SK-N-SH treated with all-trans-retinoic acid at 6 μM for 48 hours (cell line): ENCODE data around the gene CNOT9.

Source experiments
- ATAC-seq: fragments of 200-7000 bp; cut with Tn5 transposase; 3 replicates; pipeline ENCODE4 v1.9.1; 2020; ENCODE audit warnings: mild to moderate bottlenecking, moderate library complexity
- ARNTL ChIP-seq: fragments of 450-650 bp; formaldehyde crosslinking; IDR thresholded peaks from 2 replicates; pipeline ENCODE4 v1.5.0; 2020; ENCODE audit warnings: low read depth, mild to moderate bottlenecking, moderate library complexity, borderline replicate concordance
- BACH2 ChIP-seq: fragments of 250-450 bp; sonication (Bioruptor Pico); IDR thresholded peaks from 2 replicates; pipeline ENCODE4 v1.9.0; 2021; ENCODE audit warnings: mild to moderate bottlenecking, borderline replicate concordance
- CSDC2 ChIP-seq: fragments of 250-450 bp; sonication (Bioruptor Pico); IDR thresholded peaks from 2 replicates; pipeline ENCODE4 v1.5.0; 2020; ENCODE audit warnings: mild to moderate bottlenecking, moderate library complexity
- ESRRG ChIP-seq: fragments of 250-450 bp; sonication (Bioruptor Pico); IDR thresholded peaks from 2 replicates; pipeline ENCODE4 v1.6.1; 2021; ENCODE audit warnings: mild to moderate bottlenecking
- GLIS3 ChIP-seq: fragments of 250-450 bp; sonication (Bioruptor Pico); IDR thresholded peaks from 2 replicates; pipeline ENCODE4 v1.5.0; 2020; ENCODE audit warnings: mild to moderate bottlenecking, moderate library complexity
- ISL1 ChIP-seq: fragments of 250-450 bp; sonication (Bioruptor Pico); IDR thresholded peaks from 2 replicates; pipeline ENCODE4 v2.1.2; 2022; ENCODE audit warnings: mild to moderate bottlenecking, moderate library complexity
- PPARA ChIP-seq: fragments of 250-450 bp; sonication (Bioruptor Pico); IDR thresholded peaks from 2 replicates; pipeline ENCODE4 v1.5.0; 2020; ENCODE audit warnings: mild to moderate bottlenecking, borderline replicate concordance
- SNAI2 ChIP-seq: fragments of 250-450 bp; sonication (Bioruptor Pico); IDR thresholded peaks from 2 replicates; pipeline ENCODE4 v1.5.0; 2020; ENCODE audit warnings: mild to moderate bottlenecking, moderate library complexity
- TCF4 ChIP-seq: fragments of 250-450 bp; sonication (Bioruptor Pico); IDR thresholded peaks from 2 replicates; pipeline ENCODE4 v1.8.0; 2021; ENCODE audit warnings: mild to moderate bottlenecking, moderate library complexity, borderline replicate concordance
- TOX ChIP-seq: fragments of 250-450 bp; sonication (Bioruptor Pico); IDR thresholded peaks from 2 replicates; pipeline ENCODE4 v1.8.0; 2021; ENCODE audit warnings: mild to moderate bottlenecking, moderate library complexity, borderline replicate concordance
- ZC3H10 ChIP-seq: fragments of 250-450 bp; sonication (Bioruptor Pico); IDR thresholded peaks from 2 replicates; pipeline ENCODE4 v1.5.1; 2021; ENCODE audit warnings: mild to moderate bottlenecking, moderate library complexity
- ZFP3 ChIP-seq: fragments of 250-450 bp; sonication (Bioruptor Pico); IDR thresholded peaks from 2 replicates; pipeline ENCODE4 v1.5.0; 2020; ENCODE audit warnings: mild to moderate bottlenecking, moderate library complexity
- ZFP30 ChIP-seq: fragments of 450-650 bp; formaldehyde crosslinking; IDR thresholded peaks from 2 replicates; pipeline ENCODE4 v1.5.0; 2022; ENCODE audit warnings: mild to moderate bottlenecking, moderate library complexity
- ZNF565 ChIP-seq: fragments of 450-650 bp; formaldehyde crosslinking; conservative IDR thresholded peaks from 2 replicates; pipeline ENCODE4 v1.5.0; 2020; ENCODE audit warnings: low read depth, mild to moderate bottlenecking, moderate library complexity
- ZNF70 ChIP-seq: fragments of 450-650 bp; formaldehyde crosslinking; IDR thresholded peaks from 2 replicates; pipeline ENCODE4 v1.5.0; 2020; ENCODE audit warnings: mild to moderate bottlenecking, moderate library complexity
- ZNF8 ChIP-seq: fragments of 450-650 bp; formaldehyde crosslinking; IDR thresholded peaks from 2 replicates; pipeline ENCODE4 v1.5.0; 2020; ENCODE audit warnings: mild to moderate bottlenecking, moderate library complexity
- TF ChIP-seq, protein P1 (sequence below): fragments of 250-450 bp; sonication (Bioruptor Pico); IDR thresholded peaks from 2 replicates; pipeline ENCODE4 v1.8.0; 2021; ENCODE audit warnings: low read depth, mild to moderate bottlenecking, moderate library complexity, borderline replicate concordance
- TF ChIP-seq, protein P2 (sequence below): fragments of 250-450 bp; sonication (Bioruptor Pico); IDR thresholded peaks from 2 replicates; pipeline ENCODE4 v1.5.1; 2020; ENCODE audit warnings: low read depth, mild to moderate bottlenecking, moderate library complexity
- TF ChIP-seq, protein P3 (sequence below): fragments of 250-450 bp; sonication (Bioruptor Pico); IDR thresholded peaks from 2 replicates; pipeline ENCODE4 v1.5.0; 2020; ENCODE audit warnings: mild to moderate bottlenecking, moderate library complexity
- TF ChIP-seq, protein P4 (sequence below): fragments of 250-450 bp; sonication (Bioruptor Pico); IDR thresholded peaks from 2 replicates; pipeline ENCODE4 v1.5.1; 2021; ENCODE audit warnings: mild to moderate bottlenecking, moderate library complexity
- TF ChIP-seq, protein P5 (sequence below): fragments of 250-450 bp; sonication (Bioruptor Pico); IDR thresholded peaks from 2 replicates; pipeline ENCODE4 v1.8.0; 2020; ENCODE audit warnings: mild to moderate bottlenecking, moderate library complexity, borderline replicate concordance

CNOT9 gene, protein sequence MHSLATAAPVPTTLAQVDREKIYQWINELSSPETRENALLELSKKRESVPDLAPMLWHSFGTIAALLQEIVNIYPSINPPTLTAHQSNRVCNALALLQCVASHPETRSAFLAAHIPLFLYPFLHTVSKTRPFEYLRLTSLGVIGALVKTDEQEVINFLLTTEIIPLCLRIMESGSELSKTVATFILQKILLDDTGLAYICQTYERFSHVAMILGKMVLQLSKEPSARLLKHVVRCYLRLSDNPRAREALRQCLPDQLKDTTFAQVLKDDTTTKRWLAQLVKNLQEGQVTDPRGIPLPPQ

DNA sequence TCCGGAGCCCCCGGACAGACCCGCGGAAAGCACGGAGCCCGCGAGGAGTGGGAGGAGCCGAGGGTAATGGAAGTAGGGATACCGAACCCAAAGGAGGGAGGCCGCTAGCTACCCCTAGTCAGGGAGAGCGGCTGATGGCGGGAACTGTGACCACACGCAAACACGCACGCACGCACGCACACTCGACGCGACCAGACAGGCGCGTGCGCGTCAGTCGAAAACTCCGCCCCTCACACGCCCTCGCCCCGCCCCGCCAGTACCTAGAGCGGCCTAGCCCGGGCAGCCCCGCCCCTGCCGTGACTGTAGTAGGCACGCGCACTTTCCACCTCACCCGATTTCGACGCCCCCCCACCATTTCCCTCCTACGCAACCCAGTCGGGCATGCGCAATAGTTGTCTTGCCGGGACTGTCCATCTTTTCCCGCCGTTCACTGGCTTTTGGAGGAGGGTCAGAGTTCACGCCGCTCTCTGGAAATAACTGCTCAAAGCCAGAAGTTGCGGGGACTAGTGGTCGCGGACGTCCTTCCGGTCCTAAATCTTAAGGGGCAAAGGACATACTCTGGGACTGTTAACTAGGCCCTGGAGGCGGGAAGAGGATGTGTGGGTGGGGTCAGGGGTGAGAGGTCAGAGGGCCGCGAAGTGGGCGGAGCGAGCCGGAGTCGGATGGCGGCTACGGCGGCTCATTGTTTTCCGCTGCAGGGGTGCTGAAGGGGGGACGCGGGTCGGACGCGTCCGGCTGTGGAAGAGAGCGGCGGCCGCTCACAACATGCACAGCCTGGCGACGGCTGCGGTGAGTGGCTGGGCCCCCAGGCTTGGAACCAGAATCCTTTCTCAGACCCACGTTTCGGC, at the start of gene CNOT9, which contains the start of gene USP37:
TSS of gene CNOT9 (plus strand) at position 650 of the 848 bp plus-strand sequence. CDS start at position 766, 116 bp downstream.
TSS of gene USP37 (minus strand) at position 162 of the 848 bp plus-strand sequence. CDS start 9,698 bp downstream, outside the sequence.
- TF ChIP-seq, protein P1, sequence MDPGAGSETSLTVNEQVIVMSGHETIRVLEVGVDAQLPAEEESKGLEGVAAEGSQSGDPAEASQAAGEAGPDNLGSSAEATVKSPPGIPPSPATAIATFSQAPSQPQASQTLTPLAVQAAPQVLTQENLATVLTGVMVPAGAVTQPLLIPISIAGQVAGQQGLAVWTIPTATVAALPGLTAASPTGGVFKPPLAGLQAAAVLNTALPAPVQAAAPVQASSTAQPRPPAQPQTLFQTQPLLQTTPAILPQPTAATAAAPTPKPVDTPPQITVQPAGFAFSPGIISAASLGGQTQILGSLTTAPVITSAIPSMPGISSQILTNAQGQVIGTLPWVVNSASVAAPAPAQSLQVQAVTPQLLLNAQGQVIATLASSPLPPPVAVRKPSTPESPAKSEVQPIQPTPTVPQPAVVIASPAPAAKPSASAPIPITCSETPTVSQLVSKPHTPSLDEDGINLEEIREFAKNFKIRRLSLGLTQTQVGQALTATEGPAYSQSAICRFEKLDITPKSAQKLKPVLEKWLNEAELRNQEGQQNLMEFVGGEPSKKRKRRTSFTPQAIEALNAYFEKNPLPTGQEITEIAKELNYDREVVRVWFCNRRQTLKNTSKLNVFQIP (CRISPR knock-in tag), result no peak
- TF ChIP-seq BACH2 (CRISPR knock-in tag) (no peak), ZC3H10 (no peak), TCF4 (CRISPR knock-in tag) (no peak), GLIS3 (no peak), ZNF70 (CRISPR knock-in tag) (no peak), ISL1 (CRISPR knock-in tag) (no peak), ZFP30 (CRISPR knock-in tag) (no peak), ZNF565 (CRISPR knock-in tag) (no peak)
- TF ChIP-seq, protein P2, sequence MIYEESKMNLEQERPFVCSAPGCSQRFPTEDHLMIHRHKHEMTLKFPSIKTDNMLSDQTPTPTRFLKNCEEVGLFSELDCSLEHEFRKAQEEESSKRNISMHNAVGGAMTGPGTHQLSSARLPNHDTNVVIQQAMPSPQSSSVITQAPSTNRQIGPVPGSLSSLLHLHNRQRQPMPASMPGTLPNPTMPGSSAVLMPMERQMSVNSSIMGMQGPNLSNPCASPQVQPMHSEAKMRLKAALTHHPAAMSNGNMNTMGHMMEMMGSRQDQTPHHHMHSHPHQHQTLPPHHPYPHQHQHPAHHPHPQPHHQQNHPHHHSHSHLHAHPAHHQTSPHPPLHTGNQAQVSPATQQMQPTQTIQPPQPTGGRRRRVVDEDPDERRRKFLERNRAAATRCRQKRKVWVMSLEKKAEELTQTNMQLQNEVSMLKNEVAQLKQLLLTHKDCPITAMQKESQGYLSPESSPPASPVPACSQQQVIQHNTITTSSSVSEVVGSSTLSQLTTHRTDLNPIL (CRISPR knock-in tag), result no peak
- TF ChIP-seq, protein P3, sequence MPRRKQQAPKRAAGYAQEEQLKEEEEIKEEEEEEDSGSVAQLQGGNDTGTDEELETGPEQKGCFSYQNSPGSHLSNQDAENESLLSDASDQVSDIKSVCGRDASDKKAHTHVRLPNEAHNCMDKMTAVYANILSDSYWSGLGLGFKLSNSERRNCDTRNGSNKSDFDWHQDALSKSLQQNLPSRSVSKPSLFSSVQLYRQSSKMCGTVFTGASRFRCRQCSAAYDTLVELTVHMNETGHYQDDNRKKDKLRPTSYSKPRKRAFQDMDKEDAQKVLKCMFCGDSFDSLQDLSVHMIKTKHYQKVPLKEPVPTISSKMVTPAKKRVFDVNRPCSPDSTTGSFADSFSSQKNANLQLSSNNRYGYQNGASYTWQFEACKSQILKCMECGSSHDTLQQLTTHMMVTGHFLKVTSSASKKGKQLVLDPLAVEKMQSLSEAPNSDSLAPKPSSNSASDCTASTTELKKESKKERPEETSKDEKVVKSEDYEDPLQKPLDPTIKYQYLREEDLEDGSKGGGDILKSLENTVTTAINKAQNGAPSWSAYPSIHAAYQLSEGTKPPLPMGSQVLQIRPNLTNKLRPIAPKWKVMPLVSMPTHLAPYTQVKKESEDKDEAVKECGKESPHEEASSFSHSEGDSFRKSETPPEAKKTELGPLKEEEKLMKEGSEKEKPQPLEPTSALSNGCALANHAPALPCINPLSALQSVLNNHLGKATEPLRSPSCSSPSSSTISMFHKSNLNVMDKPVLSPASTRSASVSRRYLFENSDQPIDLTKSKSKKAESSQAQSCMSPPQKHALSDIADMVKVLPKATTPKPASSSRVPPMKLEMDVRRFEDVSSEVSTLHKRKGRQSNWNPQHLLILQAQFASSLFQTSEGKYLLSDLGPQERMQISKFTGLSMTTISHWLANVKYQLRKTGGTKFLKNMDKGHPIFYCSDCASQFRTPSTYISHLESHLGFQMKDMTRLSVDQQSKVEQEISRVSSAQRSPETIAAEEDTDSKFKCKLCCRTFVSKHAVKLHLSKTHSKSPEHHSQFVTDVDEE (CRISPR knock-in tag), result no peak
- TF ChIP-seq, protein P4, sequence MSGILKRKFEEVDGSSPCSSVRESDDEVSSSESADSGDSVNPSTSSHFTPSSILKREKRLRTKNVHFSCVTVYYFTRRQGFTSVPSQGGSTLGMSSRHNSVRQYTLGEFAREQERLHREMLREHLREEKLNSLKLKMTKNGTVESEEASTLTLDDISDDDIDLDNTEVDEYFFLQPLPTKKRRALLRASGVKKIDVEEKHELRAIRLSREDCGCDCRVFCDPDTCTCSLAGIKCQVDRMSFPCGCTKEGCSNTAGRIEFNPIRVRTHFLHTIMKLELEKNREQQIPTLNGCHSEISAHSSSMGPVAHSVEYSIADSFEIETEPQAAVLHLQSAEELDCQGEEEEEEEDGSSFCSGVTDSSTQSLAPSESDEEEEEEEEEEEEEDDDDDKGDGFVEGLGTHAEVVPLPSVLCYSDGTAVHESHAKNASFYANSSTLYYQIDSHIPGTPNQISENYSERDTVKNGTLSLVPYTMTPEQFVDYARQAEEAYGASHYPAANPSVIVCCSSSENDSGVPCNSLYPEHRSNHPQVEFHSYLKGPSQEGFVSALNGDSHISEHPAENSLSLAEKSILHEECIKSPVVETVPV, result no peak
- TF ChIP-seq, protein P5, sequence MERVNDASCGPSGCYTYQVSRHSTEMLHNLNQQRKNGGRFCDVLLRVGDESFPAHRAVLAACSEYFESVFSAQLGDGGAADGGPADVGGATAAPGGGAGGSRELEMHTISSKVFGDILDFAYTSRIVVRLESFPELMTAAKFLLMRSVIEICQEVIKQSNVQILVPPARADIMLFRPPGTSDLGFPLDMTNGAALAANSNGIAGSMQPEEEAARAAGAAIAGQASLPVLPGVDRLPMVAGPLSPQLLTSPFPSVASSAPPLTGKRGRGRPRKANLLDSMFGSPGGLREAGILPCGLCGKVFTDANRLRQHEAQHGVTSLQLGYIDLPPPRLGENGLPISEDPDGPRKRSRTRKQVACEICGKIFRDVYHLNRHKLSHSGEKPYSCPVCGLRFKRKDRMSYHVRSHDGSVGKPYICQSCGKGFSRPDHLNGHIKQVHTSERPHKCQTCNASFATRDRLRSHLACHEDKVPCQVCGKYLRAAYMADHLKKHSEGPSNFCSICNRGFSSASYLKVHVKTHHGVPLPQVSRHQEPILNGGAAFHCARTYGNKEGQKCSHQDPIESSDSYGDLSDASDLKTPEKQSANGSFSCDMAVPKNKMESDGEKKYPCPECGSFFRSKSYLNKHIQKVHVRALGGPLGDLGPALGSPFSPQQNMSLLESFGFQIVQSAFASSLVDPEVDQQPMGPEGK (CRISPR knock-in tag), result no peak

DNA sequence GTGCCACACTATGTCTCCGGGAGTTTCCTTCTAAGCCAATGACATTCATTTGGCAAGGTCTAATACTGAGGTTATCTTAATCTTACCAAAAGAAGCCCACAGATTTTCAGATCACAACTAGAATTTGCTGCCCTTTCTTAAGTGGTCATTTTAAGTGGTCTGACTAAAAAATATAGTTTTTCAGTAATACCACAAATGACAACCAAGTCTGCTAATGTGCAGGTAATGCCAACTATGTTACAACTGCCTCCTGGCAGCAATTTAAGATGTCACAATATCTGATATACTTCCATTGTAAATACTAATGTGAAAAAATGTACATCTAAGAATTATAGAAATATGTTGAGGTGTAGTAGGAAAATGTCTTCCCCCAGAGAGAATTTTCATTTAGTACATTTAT, 49.8 kb upstream of the CNOT9 start:
- no peak for TF ChIP-seq TOX (CRISPR knock-in tag)
- TF ChIP-seq ESRRG (CRISPR knock-in tag), result no peak
- no peak for TF ChIP-seq ZC3H10
- no peak for TF ChIP-seq GLIS3
- TF ChIP-seq, protein P2 (CRISPR knock-in tag), result no peak
- TF ChIP-seq SNAI2 (CRISPR knock-in tag), result no peak
- TF ChIP-seq, protein P5 (CRISPR knock-in tag), result no peak
- TF ChIP-seq ZNF8 (CRISPR knock-in tag), result no peak
- no peak for TF ChIP-seq ZFP3 (CRISPR knock-in tag)
- TF ChIP-seq ZNF565 (CRISPR knock-in tag), result no peak
- no peak for TF ChIP-seq ARNTL (CRISPR knock-in tag)
- TF ChIP-seq ZNF70 (CRISPR knock-in tag), result no peak
- no peak for TF ChIP-seq PPARA (CRISPR knock-in tag)
- TF ChIP-seq, protein P4, result no peak
- no peak for TF ChIP-seq BACH2 (CRISPR knock-in tag)
- no peak for TF ChIP-seq CSDC2 (CRISPR knock-in tag)
- TF ChIP-seq, all 23 proteins: peak for 0
- no peak for ATAC-seq

More for the DNA sequence above, at the start of gene CNOT9, which contains the start of gene USP37:
- peak; percentile 89 for ATAC-seq
